NCI-H2171 (cell line): Measurements from ENCODE around the gene FLRT1.

Source experiments
- DNase-seq: peaks from one replicate; lab custom pipeline; 2025; lab: John Stamatoyannopoulos, UW

The FLRT1 gene

DNA sequence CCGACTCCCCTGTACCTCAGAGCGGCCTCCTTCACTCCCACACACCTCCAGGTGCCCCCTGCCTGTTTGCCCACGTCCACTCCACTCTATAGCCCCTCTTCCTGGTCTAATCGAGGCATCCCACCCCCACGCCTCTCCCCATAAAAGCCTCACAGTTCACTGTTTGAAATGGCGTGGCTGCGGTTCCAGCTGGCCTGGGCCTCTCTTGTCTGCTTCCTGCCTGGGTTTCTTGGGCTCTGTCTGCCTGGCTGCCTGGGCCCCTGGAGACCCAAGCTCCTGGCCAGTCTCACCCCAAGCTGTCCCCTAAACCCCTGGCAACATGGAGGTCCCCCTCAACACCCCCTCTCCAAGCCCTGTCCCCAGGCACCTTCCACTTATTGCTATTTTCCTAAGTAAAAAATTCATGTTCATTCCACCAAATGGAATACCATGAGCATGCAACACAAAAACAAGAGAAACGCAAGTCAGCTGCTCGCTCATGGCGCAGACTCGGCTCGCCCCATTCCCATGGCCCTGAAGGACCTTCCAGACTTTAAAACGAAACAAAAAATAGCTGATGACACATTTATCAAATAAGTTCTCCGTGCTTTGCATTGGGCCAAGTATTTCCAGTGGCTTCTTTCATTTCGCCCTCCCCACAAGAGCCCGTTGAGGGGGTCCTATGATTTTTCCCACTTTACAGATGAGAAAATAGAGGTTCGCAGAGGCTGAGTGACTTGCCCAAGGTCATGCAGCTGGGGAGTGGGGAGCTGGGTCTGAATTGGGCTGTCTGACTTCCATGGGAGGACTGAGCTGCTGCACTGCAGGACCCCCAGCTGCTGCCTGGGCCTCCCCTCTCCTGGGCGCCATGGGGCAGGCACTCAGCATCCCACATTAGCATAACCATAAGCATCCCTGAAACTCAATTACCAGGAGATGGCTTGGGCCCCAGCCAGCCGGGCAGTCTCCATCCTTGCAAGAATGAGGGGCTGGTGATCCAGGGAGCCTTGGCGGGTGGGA, 11.7 kb upstream of the FLRT1 start:
- no peak for DNase-seq

- no peak for DNase-seq
Observed at GRCh38 chr11:64025205-64025604, 10.5 kb upstream of the FLRT1 start.

DNA sequence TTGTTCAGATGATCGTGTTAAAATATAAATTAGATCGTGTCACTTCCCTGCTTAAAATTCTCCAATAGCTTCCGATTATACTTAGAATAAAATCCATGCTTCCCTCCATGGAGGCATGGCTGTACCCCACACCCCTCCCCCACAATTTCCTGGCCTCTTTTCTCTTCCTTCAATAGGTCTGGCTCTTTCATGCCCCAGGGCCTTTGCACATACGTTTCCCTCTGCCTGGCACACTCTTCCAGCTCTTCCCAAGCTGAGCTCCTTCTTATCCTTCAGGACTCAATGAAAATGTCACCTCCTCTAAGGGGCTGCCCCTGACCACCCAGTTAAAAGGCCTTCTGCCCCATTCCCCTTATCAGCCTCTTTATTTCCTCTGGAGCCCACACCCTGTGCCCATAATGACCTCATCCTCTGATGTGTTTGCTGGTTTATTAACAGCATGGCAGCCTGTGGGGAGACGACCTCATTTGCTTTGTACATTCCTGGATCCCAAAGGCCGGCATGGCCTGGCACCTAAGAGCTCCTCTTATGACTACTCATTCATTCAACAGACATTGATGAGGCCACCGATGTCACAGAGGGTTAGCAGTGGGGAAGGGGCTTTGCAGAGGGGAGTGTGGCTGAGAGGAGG, 9.0 kb upstream of the FLRT1 start:
- DNase-seq, result no peak

- DNase-seq, result no peak
Observed at GRCh38 chr11:64027651-64028397, 7.9 kb upstream of the FLRT1 start.

DNA sequence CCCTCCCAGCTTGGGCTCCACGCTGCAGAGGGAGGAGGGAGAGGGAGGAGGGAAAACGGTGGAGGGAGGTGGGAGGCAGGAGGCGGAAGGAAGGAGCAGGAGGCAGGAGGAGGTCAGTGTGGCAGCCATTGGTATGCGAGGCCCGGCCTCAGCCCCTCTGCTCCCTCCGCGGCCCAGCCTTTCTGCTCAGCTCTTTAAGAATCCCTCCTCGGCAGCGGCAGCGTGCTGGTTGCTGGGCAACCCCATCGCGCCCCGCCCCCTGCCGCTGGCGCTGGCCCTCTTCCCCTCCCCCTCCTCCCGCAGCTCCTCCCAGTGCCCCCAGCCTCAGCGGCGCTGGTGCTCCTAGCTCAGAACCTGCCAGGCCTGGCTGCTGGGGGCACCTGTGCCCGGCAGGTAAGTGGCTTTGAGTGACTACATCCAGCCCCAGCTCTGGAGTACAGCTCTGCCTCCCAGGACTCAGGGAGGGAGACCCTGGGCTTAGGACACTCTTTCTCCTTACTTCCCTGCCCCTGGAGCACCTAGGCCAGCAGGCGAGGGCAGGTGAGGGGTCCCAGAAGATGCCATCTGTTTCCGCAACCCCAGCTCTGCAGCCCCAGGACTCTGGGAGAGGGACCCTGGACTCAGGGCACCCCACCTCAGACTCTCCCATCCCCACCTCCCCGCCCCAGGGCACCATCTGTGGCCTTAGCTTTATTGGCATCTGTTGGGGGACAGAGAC, 7.2 kb upstream of the FLRT1 start:
- peak; percentile 73 for DNase-seq

DNA sequence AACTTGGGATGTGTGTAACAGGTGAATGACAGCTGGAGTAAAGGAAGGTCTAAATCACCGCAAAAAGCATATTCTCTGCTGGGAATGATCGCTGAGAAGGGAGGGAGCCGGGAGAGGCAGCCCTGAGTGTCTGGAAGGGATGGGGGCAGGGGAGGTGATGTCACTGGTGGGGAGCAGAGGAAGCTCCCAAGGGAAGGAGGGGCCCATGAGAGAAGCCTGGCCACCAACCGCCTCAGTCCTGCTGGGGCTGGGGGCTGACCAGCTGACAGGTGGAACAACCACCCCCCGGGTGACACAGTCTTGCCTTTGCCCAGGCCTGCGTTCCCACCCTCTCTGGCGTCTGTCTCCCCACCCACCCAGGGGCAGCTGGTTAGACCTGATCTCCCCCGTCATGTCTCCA, 6.0 kb upstream of the FLRT1 start:
- no peak for DNase-seq

GRCh38 chr11:64031001-64031400, 4.7 kb upstream of the FLRT1 start:
- DNase-seq, result no peak

GRCh38 chr11:64032050-64032449, 3.7 kb upstream of the FLRT1 start:
- no peak for DNase-seq

DNA sequence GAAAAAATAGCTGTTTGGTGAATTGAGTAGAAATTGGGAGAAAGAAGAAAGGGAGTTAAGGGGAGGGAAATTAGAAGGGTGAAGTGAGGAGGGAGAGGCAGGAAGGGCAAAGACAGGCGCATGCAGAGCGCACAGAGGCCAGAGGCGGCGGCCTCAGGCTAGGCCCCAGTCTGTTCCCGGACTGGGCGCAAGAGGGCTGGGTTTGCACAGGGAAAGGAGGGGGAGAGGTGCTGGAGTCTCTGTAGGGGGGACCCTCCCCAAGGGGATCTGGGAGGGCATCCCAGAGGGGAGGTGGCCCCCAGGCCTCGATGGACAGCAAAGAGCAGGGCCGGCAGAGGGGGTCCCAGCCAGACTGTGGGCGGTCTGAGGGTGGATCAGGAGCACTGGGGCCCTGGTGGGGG, 1.3 kb upstream of the FLRT1 start:
- DNase-seq, result no peak

DNA sequence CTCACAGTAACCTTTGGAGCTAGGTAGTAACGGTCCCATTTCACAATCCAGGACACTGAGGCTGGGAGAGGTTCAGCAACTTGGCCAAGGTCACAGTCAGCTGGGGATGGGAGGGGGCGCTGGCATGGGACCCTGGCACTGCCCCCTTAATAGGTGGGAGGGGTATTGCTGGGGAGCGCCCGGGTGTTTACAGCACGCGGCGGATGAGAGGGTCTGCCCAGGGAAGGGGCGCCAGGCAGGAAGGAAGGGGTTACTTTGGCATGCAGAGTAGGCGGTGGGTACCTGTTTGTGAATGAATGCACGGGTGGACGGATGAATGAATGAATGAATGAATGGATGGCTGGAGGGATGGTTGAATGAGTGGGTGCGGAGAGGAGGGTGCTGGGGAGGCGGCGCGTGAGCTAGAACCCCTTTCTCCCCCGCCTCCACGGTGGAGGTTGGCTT, 628 bp upstream of the FLRT1 start:
- no peak for DNase-seq

DNA sequence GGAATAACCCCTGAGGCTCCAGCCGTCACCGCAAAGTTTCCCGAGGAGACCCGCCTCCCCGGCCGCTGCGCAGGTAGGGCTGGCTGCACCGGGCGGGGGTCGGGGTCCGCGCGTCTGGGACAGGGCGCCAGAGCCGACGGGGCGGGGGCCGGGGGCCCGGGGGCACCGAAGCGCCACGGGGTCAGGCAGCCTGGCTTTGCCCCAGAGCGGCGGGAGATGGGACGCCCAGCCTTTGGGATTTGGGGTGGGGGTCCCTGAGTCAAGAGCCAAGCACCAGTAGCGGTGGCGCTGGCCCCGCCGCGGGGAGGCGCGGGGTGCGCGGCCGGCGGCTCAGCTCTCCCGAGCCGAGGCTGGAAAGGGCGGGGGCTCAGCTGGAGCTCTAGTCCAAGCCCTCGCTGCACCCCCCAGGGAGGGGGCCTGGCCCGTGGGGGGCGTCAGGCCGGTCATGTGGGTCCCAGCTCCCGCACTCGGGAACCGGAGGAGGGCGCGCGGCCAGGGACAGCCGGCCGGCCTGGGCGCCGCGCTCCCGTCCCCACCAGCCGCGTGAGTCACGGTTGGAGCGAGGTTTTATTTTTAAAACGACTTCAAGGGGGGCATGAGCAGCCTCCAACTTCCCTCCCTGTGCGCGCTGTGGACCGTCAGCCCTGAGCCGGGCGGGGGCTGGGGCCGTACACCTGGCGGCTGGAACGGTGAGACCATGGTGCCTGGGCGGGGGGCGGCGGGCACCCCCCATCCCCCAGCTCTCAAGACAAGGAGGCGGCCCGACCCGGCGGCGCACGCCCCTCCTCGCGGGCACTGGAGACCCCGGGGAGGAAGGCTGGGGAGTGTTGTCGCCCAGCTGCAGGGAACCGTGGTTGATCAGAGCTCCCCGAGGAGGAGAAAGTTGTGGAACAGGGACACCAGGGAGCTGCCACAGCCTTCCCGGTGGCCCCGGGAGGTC, 626 bp downstream of the FLRT1 start:
- peak; percentile 47 for DNase-seq

GRCh38 chr11:64037027-64037634, 1.4 kb downstream of the FLRT1 start:
- no peak for DNase-seq

DNA sequence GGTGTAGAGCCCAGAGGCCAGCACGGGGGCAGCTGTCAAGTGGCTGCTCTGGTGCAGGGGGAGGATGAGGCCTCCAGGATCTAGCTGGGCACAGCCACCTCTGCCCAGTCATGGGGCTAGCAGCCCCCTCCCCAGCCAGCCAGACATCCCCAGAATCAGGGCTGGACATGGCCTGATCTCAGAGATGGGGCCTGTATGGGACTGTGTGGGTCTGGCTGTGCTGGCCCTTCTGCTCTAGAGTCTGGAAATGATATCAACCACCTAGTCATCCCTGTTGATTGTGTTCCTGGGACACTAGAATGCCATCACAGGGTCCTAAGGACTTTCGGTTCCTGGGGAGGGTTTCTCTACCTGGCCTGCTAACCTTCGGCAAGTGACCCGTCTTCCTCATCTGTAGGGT, 2.8 kb downstream of the FLRT1 start:
- DNase-seq, result no peak

DNA sequence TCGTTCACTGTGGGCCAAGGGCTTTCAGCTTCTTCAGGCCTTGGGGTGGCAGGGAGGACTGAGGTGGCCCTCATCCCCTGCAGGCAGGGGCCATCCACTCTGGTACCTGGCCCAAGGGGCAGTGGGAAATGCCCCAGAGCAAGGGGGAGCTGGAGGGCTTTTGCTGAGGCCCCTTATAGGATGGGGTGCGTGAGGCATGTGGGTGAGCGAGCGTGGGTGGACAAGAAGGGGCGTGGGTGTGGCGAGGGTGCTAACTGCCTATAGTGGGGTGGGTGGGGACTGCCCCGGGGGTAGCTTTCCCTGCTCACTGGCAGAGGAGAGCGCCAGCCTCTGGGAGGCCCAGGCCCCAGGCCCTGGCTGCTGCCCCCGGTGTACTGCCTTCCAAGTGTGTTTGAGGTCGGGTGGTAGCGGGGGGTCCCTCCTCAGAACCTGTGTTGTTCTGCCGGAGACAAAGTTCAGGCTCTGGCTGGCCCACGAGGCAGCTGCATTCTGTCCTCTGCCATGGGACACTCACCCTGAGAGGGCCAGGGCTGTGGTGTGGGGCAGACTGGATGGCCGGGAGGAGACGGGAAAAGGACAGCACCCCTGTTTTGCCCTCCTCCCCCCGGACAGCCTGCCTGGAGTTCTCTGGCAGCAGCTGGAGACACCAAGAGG, 3.4 kb downstream of the FLRT1 start:
- DNase-seq, result no peak

DNA sequence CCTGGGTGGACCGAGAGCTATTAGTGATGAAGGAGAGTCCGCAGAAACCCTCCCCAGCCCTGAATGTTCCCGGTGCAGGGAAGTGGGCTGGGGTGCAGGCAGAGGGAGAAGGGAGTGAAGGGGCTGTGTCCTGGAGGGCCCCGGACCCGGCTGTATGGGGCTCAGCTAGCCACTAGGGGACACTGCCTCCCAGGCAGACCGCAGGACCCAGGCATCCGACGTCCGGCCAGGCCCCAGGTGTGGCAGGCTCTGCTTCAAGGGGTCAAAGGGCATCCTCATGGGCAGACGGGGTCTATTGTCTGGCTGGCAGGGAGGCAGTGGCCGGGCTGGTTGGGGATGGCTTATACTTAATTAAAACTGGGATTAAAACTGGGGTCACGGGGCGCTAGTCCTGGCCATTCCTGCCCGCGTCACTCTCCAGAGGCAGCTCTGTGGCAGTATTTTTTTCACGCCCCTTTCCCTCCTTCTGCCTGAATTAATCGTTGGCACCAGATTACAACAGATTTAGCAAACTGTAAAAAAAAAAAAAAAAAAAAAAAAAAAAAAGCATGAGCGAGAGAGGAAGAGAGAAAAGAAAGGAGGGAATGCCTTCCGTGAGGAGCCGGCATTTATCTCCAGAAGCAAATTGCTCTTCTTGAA, 5.1 kb downstream of the FLRT1 start:
- DNase-seq, result peak; percentile 62

DNA sequence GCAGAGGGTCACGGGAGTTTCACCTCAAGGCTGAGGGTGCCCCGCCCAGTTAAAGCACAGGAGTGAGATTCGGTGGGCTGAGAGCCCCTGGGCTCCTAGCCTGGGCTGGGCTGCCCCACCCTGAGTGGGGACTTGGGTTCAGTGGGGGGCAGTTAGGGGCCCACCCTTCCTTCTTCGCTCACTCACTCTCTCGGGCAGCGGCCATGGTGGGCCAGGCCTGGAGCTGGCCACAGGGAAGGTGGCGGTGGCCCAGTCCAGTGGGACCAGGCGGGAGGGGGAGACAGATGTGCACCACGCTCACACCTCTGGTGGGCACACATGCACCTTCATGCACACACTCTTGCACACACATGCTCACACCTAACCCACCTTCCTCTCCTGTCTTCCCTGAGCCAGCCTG, 6.1 kb downstream of the FLRT1 start:
- no peak for DNase-seq

- DNase-seq, result no peak
Observed at GRCh38 chr11:64042301-64042700, 6.6 kb downstream of the FLRT1 start.

- no peak for DNase-seq
Observed at GRCh38 chr11:64043545-64043944, 7.8 kb downstream of the FLRT1 start.

DNA sequence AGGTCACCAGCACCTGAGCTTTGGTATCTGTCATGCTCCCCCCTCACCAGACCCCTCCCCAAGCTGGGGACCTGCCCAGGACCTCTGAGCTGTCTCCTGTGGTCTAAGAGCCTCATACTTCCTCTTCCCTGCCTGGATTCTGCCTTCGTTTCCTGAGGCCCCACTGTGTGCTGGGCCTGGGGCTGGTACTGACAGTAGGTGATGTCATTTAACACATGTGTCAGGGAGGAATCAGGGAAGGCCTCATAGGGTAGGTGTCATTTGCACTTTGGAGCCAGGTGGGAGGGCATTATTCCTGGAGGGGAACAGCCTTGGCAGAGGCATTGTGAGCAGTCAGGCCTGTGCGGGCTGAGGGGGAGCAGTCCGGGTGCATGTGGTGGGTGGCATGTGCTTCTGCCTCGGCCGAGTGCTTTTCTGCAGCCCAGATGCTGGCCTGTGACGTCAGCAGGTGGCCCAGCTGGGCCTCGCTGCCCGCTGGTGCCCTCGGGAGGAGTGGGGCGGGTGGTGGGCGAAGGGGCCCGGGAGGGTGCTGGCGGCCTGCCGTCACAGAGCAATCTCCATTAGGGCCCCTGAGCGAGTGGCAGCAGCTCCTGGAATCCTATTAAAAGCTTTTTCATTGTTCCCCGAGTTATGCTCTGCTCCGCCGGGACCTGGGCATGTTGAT, 9.1 kb downstream of the FLRT1 start:
- DNase-seq, result peak; percentile 78
